HepG2 (cell line): Measurements from ENCODE around the gene WWC1. TPM values are rescaled to one million over a fixed set of nuclear protein-coding genes. Genes with fewer than 3 reads are reported as not detected.

Experiments
- ATAC-seq: fragments of 200-7000 bp; cut with Tn5 transposase; 3 replicates; pipeline ENCODE4 v1.9.1; 2020; ENCODE audit warnings: mild to moderate bottlenecking, moderate library complexity
- BruUV-seq: library from RNA; stranded (reverse); fragments of 400-500 nt; replicated peaks from 2 replicates; lab custom pipeline; 2021; lab: Mats Ljungman, UMichigan
- CTCF ChIA-PET: fragments of 300-600 bp; formaldehyde crosslinking; extraction: SDS; loops from one replicate; lab custom pipeline; 2021; ENCODE audit warnings: low total read pairs, inconsistent platforms, low intra/inter-chr PET ratio; lab: Yijun Ruan, JAX
- POLR2A ChIA-PET: fragments of 350-600 bp; sonication (Branson Sonifier 250); formaldehyde crosslinking; loops from one replicate; lab custom pipeline; 2020; ENCODE audit warnings: antibody characterized with exemption, inconsistent platforms; lab: Yijun Ruan, JAX
- DNase-seq: peaks from one replicate; pipeline ENCODE4 v3.0.0-alpha.2; 2015; ENCODE audit warnings: low spot score
- FAIRE-seq: peaks from 3 replicates; lab custom pipeline; 2011; peaks lifted over from hg19 to GRCh38; lab: Jason Lieb, UNC
- H2AFZ ChIP-seq: one replicate; pipeline ENCODE4 v1.6.1; 2011; ENCODE audit warnings: low read length, inconsistent platforms
- H3K27ac ChIP-seq: fragments of 300-600 bp; 3 replicates; pipeline ENCODE4 v1.8.0; 2011; ENCODE audit warnings: mixed run types, mild to moderate bottlenecking, mixed read lengths, low read length, inconsistent platforms; ENCODE audit not compliant: insufficient read depth; ENCODE audit errors: extremely low read length
- H3K27me3 ChIP-seq, 2 experiments: fragments of 200-600 bp in 1 of 2; 2 replicates in 1 of 2; 3 replicates in 1 of 2; pipeline versions ENCODE4 v1.6.0 to v1.8.0; 2011; ENCODE audit warnings: low read length in 2 of 2, mild to moderate bottlenecking in 2 of 2, moderate library complexity in 2 of 2, inconsistent platforms in 1 of 2; ENCODE audit not compliant: insufficient read depth in 2 of 2, control insufficient read depth in 1 of 2
- H3K36me3 ChIP-seq, 2 experiments: fragments of 200-600 bp in 1 of 2; replicated peaks in 1 of 2; 2 replicates in 1 of 2; 3 replicates in 1 of 2; pipeline versions ENCODE4 v1.5.1 to v1.8.0; 2011; ENCODE audit warnings: low read length in 2 of 2, inconsistent platforms in 1 of 2; ENCODE audit not compliant: insufficient read depth in 2 of 2, control insufficient read depth in 1 of 2
- H3K4me1 ChIP-seq: 2 replicates; pipeline ENCODE4 v1.5.1; 2012; ENCODE audit warnings: low read length, inconsistent platforms; ENCODE audit not compliant: insufficient read depth
- H3K4me2 ChIP-seq: 2 replicates; pipeline ENCODE4 v1.6.0; 2011; ENCODE audit warnings: low read depth, low read length, inconsistent platforms
- H3K4me3 ChIP-seq, 3 experiments: fragments of 200-600 bp in 1 of 3; sonication (generic), shearing (Covaris generic) in 1 of 3; replicated peaks in 1 of 3; 2 replicates each; pipeline ENCODE4 v1.5.1; 2011 to 2016; ENCODE audit warnings: low read length in 3 of 3, inconsistent platforms in 2 of 3, low read depth in 2 of 3, mild to moderate bottlenecking in 2 of 3, control low read depth in 1 of 3, mixed read lengths in 1 of 3; ENCODE audit not compliant: insufficient read depth in 1 of 3
- H3K79me2 ChIP-seq: one replicate; pipeline ENCODE4 v1.6.1; 2011; ENCODE audit warnings: low read length, inconsistent platforms; ENCODE audit not compliant: insufficient read depth
- H3K9ac ChIP-seq: 2 replicates; pipeline ENCODE4 v1.6.0; 2011; ENCODE audit warnings: mild to moderate bottlenecking, low read depth, low read length, inconsistent platforms; ENCODE audit not compliant: insufficient read depth
- H3K9me3 ChIP-seq: 2 replicates; pipeline ENCODE4 v1.5.1; 2012; ENCODE audit warnings: mild to moderate bottlenecking, low read length
- H4K20me1 ChIP-seq: 2 replicates; pipeline ENCODE4 v1.6.0; 2011; ENCODE audit warnings: inconsistent platforms, mild to moderate bottlenecking, low read length, moderate library complexity; ENCODE audit not compliant: insufficient read depth
- AKAP8 ChIP-seq: sonication (generic); formaldehyde crosslinking; IDR thresholded peaks from 2 replicates; pipeline ENCODE4 v1.5.1; 2020; ENCODE audit warnings: mild to moderate bottlenecking, missing genetic modification reagents
- CBX1 ChIP-seq: IDR thresholded peaks from one replicate; pipeline ENCODE4 v1.6.1; 2016; ENCODE audit warnings: antibody characterized with exemption, low read depth
- IKZF5 ChIP-seq: IDR thresholded peaks from 2 replicates; pipeline ENCODE4 v1.6.1; 2018; ENCODE audit warnings: missing genetic modification reagents, mild to moderate bottlenecking, missing compliant biosample characterization
- KLF13 ChIP-seq: sonication (generic); formaldehyde crosslinking; IDR thresholded peaks from 2 replicates; pipeline ENCODE4 v1.4.0; 2020; ENCODE audit warnings: mild to moderate bottlenecking, missing genetic modification reagents
- PHF8 ChIP-seq: sonication (generic); formaldehyde crosslinking; IDR thresholded peaks from 2 replicates; pipeline ENCODE4 v1.5.0; 2020; ENCODE audit warnings: missing genetic modification reagents
- TBL1XR1 ChIP-seq: fragments of 150-350 bp; IDR thresholded peaks from 2 replicates; pipeline ENCODE4 v1.6.1; 2014; ENCODE audit warnings: borderline replicate concordance, low read length; ENCODE audit not compliant: partially characterized antibody
- TRIM22 ChIP-seq: fragments of 450-650 bp; IDR thresholded peaks from 2 replicates; pipeline ENCODE4 v1.6.1; 2017
- ZNF446 ChIP-seq: sonication (generic); formaldehyde crosslinking; IDR thresholded peaks from 2 replicates; pipeline ENCODE4 v1.5.0; 2020; ENCODE audit warnings: mild to moderate bottlenecking, missing genetic modification reagents
- ZNF598 ChIP-seq: sonication (generic); formaldehyde crosslinking; IDR thresholded peaks from 2 replicates; pipeline ENCODE4 v1.5.1; 2020; ENCODE audit warnings: mild to moderate bottlenecking, missing genetic modification reagents, borderline replicate concordance
- ZNF790 ChIP-seq: sonication (generic); formaldehyde crosslinking; IDR thresholded peaks from 2 replicates; pipeline ENCODE4 v1.8.0; 2022; ENCODE audit warnings: missing genetic modification reagents, mild to moderate bottlenecking, borderline replicate concordance
- WGBS: methylation state at CpG from one replicate; pipeline ENCODE4 v1.1.6; 2017; ENCODE audit warnings: low lambda C conversion rate; 5-methylcytosine and 5-hydroxymethylcytosine counted together
- in situ Hi-C: cut with HindIII; loops from 2 replicates; pipeline ENCODE4 v1.10.0; 2017; ENCODE audit warnings: low pct_unique_long_range_greater_than_20kb; ENCODE audit not compliant: extremely low pct_ligation_motif_present
- intact Hi-C: fragments of 100-400 bp; cut with micrococcal nuclease; formaldehyde crosslinking; loops from one replicate; pipeline ENCODE4 v1.10.0; 2022; ENCODE audit not compliant: unreplicated experiment
- polyA plus RNA-seq, 8 experiments: library from polyadenylated mRNA; depleted of rRNA in 3 of 8; stranded (reverse) in 7 of 8; unstranded in 1 of 8; fragments of >200 nt; fragmentation: Illumina TruSeq in 4 of 8; extraction: Trizol in 4 of 8; gene quantifications; 2 replicates each; pipeline versions ENCODE4 v1.2.1 to v1.2.3, GENCODE V29; 2011 to 2016; ENCODE audit warnings: low read depth in 4 of 8, missing spikeins in 1 of 8, mixed read lengths in 1 of 8; ENCODE audit not compliant: insufficient read depth in 1 of 8
- total RNA-seq, 5 experiments: library from RNA; depleted of rRNA; stranded (reverse); fragments of >200 nt; fragmentation: Illumina TruSeq; extraction: Trizol; gene quantifications; 2 replicates each; pipeline ENCODE4 v1.2.3, GENCODE V29; 2016; ENCODE audit warnings: low read depth in 1 of 5
- TF ChIP-seq, protein P1 (sequence below): IDR thresholded peaks from 2 replicates; pipeline ENCODE4 v1.6.1; 2012; ENCODE audit warnings: inconsistent platforms
- TF ChIP-seq, protein P2 (sequence below): sonication (generic); formaldehyde crosslinking; IDR thresholded peaks from 2 replicates; pipeline ENCODE4 v1.4.0; 2020; ENCODE audit warnings: mild to moderate bottlenecking, missing genetic modification reagents
- TF ChIP-seq, protein P3 (sequence below): sonication (generic); formaldehyde crosslinking; IDR thresholded peaks from 2 replicates; pipeline ENCODE4 v1.4.0; 2020; ENCODE audit warnings: missing genetic modification reagents, borderline replicate concordance
- TF ChIP-seq, protein P4 (sequence below): sonication (generic); formaldehyde crosslinking; IDR thresholded peaks from 2 replicates; pipeline ENCODE4 v1.5.1; 2020; ENCODE audit warnings: missing genetic modification reagents, mild to moderate bottlenecking, borderline replicate concordance

WWC1 gene
- total and polyA plus RNA-seq, 2 of the 13 experiments (the other 11 are each of a cell fraction or from before 2014, with no cell fraction given): 8.3 to 17.9 TPM

GRCh38 chr5:168407211-168407610 is 115.8 kb downstream of the WWC1 start (continued):
- no peak for TF ChIP-seq ZNF790

- CTCF ChIA-PET: no interaction called here
- TF ChIP-seq PHF8 (CRISPR knock-in tag): no peak
- TF ChIP-seq AKAP8 (CRISPR knock-in tag): no peak
- TF ChIP-seq CBX1: no peak
- TF ChIP-seq, protein P1, sequence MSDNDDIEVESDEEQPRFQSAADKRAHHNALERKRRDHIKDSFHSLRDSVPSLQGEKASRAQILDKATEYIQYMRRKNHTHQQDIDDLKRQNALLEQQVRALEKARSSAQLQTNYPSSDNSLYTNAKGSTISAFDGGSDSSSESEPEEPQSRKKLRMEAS: no peak
- TF ChIP-seq, protein P2, sequence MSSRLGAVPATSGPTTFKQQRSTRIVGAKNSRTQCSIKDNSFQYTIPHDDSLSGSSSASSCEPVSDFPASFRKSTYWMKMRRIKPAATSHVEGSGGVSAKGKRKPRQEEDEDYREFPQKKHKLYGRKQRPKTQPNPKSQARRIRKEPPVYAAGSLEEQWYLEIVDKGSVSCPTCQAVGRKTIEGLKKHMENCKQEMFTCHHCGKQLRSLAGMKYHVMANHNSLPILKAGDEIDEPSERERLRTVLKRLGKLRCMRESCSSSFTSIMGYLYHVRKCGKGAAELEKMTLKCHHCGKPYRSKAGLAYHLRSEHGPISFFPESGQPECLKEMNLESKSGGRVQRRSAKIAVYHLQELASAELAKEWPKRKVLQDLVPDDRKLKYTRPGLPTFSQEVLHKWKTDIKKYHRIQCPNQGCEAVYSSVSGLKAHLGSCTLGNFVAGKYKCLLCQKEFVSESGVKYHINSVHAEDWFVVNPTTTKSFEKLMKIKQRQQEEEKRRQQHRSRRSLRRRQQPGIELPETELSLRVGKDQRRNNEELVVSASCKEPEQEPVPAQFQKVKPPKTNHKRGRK (CRISPR knock-in tag): no peak
- no peak for TF ChIP-seq ZNF598 (CRISPR knock-in tag)
- no peak for TF ChIP-seq KLF13
- TF ChIP-seq, protein P3, sequence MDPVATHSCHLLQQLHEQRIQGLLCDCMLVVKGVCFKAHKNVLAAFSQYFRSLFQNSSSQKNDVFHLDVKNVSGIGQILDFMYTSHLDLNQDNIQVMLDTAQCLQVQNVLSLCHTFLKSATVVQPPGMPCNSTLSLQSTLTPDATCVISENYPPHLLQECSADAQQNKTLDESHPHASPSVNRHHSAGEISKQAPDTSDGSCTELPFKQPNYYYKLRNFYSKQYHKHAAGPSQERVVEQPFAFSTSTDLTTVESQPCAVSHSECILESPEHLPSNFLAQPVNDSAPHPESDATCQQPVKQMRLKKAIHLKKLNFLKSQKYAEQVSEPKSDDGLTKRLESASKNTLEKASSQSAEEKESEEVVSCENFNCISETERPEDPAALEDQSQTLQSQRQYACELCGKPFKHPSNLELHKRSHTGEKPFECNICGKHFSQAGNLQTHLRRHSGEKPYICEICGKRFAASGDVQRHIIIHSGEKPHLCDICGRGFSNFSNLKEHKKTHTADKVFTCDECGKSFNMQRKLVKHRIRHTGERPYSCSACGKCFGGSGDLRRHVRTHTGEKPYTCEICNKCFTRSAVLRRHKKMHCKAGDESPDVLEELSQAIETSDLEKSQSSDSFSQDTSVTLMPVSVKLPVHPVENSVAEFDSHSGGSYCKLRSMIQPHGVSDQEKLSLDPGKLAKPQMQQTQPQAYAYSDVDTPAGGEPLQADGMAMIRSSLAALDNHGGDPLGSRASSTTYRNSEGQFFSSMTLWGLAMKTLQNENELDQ (CRISPR knock-in tag): no peak
- no peak for TF ChIP-seq TBL1XR1
- TF ChIP-seq, protein P4, sequence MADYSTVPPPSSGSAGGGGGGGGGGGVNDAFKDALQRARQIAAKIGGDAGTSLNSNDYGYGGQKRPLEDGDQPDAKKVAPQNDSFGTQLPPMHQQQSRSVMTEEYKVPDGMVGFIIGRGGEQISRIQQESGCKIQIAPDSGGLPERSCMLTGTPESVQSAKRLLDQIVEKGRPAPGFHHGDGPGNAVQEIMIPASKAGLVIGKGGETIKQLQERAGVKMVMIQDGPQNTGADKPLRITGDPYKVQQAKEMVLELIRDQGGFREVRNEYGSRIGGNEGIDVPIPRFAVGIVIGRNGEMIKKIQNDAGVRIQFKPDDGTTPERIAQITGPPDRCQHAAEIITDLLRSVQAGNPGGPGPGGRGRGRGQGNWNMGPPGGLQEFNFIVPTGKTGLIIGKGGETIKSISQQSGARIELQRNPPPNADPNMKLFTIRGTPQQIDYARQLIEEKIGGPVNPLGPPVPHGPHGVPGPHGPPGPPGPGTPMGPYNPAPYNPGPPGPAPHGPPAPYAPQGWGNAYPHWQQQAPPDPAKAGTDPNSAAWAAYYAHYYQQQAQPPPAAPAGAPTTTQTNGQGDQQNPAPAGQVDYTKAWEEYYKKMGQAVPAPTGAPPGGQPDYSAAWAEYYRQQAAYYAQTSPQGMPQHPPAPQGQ (CRISPR knock-in tag): no peak
- TF ChIP-seq IKZF5 (CRISPR knock-in tag): no peak
- no peak for TF ChIP-seq TRIM22
- no peak for TF ChIP-seq ZNF446 (CRISPR knock-in tag)
These were observed 117.3 kb downstream of the WWC1 start for GRCh38 chr5:168408561-168409305.

More at GRCh38 chr5:168408561-168409305, 117.3 kb downstream of the WWC1 start:
- ATAC-seq (no peak), DNase-seq (no peak), FAIRE-seq (no peak)
- no peak overlapping the region for H3K9ac ChIP-seq
- intact Hi-C loops: no loop called here
- no peaks in the 10 kb centered on the region for H3K9me3 ChIP-seq
- POLR2A ChIA-PET: no interaction called here
- no TSS peak for BruUV-seq
- H3K27ac ChIP-seq: no peak overlapping the region
- H3K4me3 ChIP-seq: no peak overlapping the region
- H3K79me2 ChIP-seq: no peaks in the 10 kb centered on the region
- no peak overlapping the region for H2AFZ ChIP-seq
- H3K36me3 ChIP-seq: peaks cover 27 to 47% of the 10 kb centered on the region in 2 experiments; a peak in 4 of 5 replicates
- no peaks in the 10 kb centered on the region for H3K27me3 ChIP-seq
- in situ Hi-C loops: no loop called here
- H4K20me1 ChIP-seq: no peaks in the 10 kb centered on the region
- no peak overlapping the region for H3K4me2 ChIP-seq
- WGBS: 98% methylated on average over 11 of the region's 11 CpGs
- H3K4me1 ChIP-seq: no peaks in the 10 kb centered on the region
